Measurements from ENCODE around the gene DUSP5. TPM values are rescaled to one million over a fixed set of nuclear protein-coding genes. Genes with fewer than 3 reads are reported as not detected.

Gene DUSP5
- total RNA-seq, 3 donors from 2014 or later: 3.8 to 35.4 (median 26.9) TPM

DNA sequence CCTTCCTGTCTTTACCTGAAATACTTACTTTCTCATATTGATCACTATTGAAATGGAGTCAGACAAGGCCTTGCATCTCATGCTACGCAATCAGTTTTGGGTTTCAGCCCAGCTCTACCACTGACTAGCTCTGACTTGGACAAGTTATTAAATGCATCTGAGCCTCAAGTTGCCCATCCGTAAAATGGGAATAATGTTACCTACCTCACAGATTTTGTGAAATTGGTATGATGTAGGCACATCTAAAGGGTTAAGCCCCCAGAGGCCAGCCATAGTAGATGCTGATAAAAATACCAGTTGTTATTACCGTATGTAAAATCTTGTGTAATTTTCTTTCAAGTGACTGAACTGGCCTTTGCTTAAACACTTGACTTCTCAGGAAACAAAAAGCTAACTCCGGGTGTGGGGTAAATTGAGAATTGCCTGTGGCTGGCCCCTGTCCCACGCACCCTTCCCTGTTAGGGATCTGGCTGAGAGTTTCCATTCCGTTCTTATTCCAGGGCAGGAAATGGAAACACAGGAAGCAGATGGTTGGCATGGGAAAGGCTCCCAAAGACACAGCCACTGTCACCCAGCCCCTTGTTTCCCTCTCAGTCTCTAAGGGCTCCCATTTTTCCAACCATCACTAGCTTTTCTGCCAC, 7.5 kb downstream of the DUSP5 start:
- intact Hi-C loops (cut with DNase I; ENCODE audit: low total_unique reads): no loop called here
- Histone ChIP-seq H3K9me3 (no peaks in the 10 kb centered on the region), H3K27me3 (no peaks in the 10 kb centered on the region), H3K4me3 (no peak overlapping the region), H3K4me1 (peaks cover 4 to 23% of the 10 kb centered on the region in 2 donors), H3K36me3 (no peaks in the 10 kb centered on the region), H3K27ac (peak overlapping the region; percentile 71 to 79)
- no peak for DNase-seq (ENCODE audit: low spot score in 2 of 2)
- TF ChIP-seq POLR2A (IDR thresholded peaks at IDR 0.05) (no peak), POLR2AphosphoS5 (IDR thresholded peaks at IDR 0.05) (peak in 1 of 3 donors; percentile 19)

DNA sequence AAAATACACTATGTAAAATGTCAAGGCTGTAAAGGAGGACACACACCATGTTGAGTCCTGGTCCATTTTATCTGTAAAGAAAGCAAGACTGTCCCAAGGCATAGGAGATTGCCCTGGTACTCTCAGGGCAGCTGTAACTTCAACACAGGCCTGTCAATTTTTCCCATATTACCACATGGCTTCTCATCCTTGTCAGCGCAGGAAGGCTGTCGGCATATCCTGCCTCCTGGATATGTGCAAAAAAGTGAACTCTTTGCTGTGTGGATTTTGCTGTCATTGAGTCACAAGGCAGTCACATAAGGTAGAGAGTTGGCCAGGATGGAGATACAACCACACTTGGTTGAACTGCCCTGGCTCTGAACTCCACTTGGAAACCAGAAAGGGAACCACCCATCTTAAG, 8.7 kb downstream of the DUSP5 start:
- H3K9me3 ChIP-seq: no peaks in the 10 kb centered on the region
- no peaks in the 10 kb centered on the region for H3K27me3 ChIP-seq
- H3K4me3 ChIP-seq: no peak overlapping the region
- TF ChIP-seq POLR2A (IDR thresholded peaks at IDR 0.05): no peak
- TF ChIP-seq, protein P1, sequence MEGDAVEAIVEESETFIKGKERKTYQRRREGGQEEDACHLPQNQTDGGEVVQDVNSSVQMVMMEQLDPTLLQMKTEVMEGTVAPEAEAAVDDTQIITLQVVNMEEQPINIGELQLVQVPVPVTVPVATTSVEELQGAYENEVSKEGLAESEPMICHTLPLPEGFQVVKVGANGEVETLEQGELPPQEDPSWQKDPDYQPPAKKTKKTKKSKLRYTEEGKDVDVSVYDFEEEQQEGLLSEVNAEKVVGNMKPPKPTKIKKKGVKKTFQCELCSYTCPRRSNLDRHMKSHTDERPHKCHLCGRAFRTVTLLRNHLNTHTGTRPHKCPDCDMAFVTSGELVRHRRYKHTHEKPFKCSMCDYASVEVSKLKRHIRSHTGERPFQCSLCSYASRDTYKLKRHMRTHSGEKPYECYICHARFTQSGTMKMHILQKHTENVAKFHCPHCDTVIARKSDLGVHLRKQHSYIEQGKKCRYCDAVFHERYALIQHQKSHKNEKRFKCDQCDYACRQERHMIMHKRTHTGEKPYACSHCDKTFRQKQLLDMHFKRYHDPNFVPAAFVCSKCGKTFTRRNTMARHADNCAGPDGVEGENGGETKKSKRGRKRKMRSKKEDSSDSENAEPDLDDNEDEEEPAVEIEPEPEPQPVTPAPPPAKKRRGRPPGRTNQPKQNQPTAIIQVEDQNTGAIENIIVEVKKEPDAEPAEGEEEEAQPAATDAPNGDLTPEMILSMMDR (IDR thresholded peaks at IDR 0.05): no peak
- no peak for TF ChIP-seq POLR2AphosphoS5 (IDR thresholded peaks at IDR 0.05)
- no peak for DNase-seq (ENCODE audit: low spot score in 2 of 2)
- no peaks in the 10 kb centered on the region for H3K36me3 ChIP-seq
- H3K27ac ChIP-seq: peak overlapping the region in 1 of 2 donors; percentile 34
- peaks cover 3 to 23% of the 10 kb centered on the region in 2 donors for H3K4me1 ChIP-seq
- intact Hi-C loops (cut with DNase I; ENCODE audit: low total_unique reads): no loop called here

DNA sequence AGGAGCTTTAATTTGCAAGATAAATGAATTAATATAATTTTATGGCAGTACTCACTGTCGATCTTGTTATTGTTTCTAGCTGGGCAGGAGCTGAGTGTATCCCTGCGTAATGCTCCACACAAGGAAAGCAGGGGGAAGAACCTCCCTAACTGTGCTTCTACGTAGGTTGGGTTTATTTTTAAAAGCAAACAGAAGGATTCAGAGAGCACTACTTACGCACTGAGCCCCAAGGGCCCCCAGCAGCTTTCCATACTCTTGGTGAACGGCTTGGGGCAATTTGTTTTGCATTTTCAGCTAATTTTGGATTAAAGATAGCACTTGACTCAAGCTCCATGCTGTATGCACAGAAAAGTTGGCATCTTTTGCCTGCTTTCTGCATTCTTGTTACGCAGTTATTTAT, 9.6 kb downstream of the DUSP5 start:
- intact Hi-C loops (cut with DNase I; ENCODE audit: low total_unique reads): no loop called here
- H3K9me3 ChIP-seq: no peaks in the 10 kb centered on the region
- no peaks in the 10 kb centered on the region for H3K36me3 ChIP-seq
- TF ChIP-seq POLR2AphosphoS5 (IDR thresholded peaks at IDR 0.05) (no peak), POLR2A (IDR thresholded peaks at IDR 0.05) (no peak)
- TF ChIP-seq, protein P1 (IDR thresholded peaks at IDR 0.05): no peak
- H3K27me3 ChIP-seq: no peaks in the 10 kb centered on the region
- no peak overlapping the region for H3K4me3 ChIP-seq
- no peak overlapping the region for H3K27ac ChIP-seq
- DNase-seq (ENCODE audit: low spot score in 2 of 2): no peak
- peaks cover 0 to 21% of the 10 kb centered on the region in 2 donors for H3K4me1 ChIP-seq

DNA sequence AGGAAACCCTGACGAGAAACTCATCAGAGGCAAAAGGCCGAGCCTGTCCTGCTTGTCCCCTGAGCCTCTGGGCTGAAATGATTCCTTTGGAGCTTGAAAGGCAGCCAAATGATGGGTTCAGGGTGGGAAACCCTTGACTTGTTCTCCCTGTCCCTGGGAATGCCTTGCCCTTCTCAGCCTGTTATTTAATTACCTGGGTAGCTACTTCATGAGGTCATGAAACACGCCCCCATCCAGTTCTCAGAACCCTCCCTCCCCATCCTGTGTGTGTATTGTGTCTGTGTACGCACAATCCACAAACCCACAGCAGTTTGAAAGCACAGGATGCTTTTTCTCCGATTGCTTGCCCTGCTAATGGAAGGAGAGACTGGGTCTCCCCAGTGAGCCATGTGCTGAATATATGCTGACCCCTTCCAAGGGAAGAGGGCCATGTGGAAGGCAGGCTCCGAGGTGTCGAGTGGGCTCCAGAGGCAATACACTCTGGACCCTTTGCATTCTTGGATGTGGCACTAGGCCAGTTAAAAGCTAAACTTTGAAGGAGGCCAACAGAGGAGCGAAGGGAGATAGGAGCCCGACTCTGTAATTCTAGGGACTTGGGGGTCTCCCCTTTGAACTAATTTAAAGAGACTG, 10.6 kb downstream of the DUSP5 start:
- DNase-seq (ENCODE audit: low spot score in 2 of 2): no peak
- Histone ChIP-seq H3K4me1 (peaks cover 0 to 12% of the 10 kb centered on the region in 2 donors), H3K27ac (peak overlapping the region in 1 of 2 donors; percentile 20)

DNA sequence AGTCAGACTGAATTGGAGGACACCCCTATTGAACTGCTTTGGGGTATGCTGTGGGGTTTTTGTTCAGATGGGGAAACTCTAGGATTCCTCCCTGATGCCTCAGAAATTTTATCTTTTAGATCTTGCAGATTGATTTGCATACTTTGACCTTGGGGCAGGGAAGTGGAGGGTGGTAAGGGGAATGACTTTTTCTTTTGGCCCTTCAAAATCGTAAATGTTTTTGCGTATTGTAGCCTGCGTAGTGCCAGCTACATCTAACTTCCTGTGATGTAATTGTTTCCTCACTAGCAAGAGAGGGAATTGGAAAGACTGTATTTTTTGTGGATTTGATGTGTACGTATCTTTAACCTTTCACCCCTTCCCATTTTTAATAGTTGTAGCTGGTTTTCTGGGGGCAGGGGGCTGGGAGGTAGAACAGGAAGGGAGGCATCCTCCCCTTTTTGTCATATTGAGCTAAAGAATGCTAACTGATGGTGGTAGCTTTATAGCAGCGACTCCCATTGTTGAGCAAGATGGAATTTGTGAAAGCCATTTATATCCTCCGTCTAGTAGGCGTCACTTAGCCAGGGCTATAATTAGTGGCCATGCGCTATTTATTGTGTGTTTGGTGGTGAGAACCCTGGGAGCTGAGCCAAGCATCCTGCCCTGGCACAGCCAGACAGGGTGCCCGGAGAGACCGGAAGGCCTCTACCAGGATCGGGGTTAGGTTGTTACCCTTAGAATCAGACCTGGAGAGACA, 11.3 kb downstream of the DUSP5 start:
- TF ChIP-seq, protein P1 (IDR thresholded peaks at IDR 0.05): no peak
- TF ChIP-seq POLR2AphosphoS5 (IDR thresholded peaks at IDR 0.05): no peak
- no peak for TF ChIP-seq POLR2A (IDR thresholded peaks at IDR 0.05)
- H3K4me1 ChIP-seq: peaks cover 0 to 7% of the 10 kb centered on the region in 2 donors
- H3K27me3 ChIP-seq: no peaks in the 10 kb centered on the region
- no peaks in the 10 kb centered on the region for H3K36me3 ChIP-seq
- no peak overlapping the region for H3K4me3 ChIP-seq
- DNase-seq (ENCODE audit: low spot score in 2 of 2): no peak
- peak overlapping the region in 1 of 2 donors; percentile 16 for H3K27ac ChIP-seq
- intact Hi-C loops (cut with DNase I; ENCODE audit: low total_unique reads): no loop called here
- H3K9me3 ChIP-seq: no peaks in the 10 kb centered on the region

More for the DNA sequence above, 10.6 kb downstream of the DUSP5 start:
- H3K9me3 ChIP-seq: no peaks in the 10 kb centered on the region
- TF ChIP-seq, protein P1 (IDR thresholded peaks at IDR 0.05): no peak
- TF ChIP-seq POLR2A (IDR thresholded peaks at IDR 0.05) (no peak), POLR2AphosphoS5 (IDR thresholded peaks at IDR 0.05) (no peak)
- H3K27me3 ChIP-seq: no peaks in the 10 kb centered on the region
- no peaks in the 10 kb centered on the region for H3K36me3 ChIP-seq
- no peak overlapping the region for H3K4me3 ChIP-seq
- intact Hi-C loops (cut with DNase I; ENCODE audit: low total_unique reads): no loop called here
